SIG-M5 treated with dmso at 0.1 percent for 504 hours (cell line): Measurements from ENCODE around the gene TMEM116.
A peak's percentile ranks its signal among the peaks of the same experiment; 100 is the strongest.

Experiments
- DNase-seq: peaks from one replicate; lab custom pipeline; 2025; ENCODE audit not compliant: unreplicated experiment; lab: John Stamatoyannopoulos, UW

TMEM116 gene

GRCh38 chr12:111905502-111905901, 107.5 kb downstream of the TMEM116 start:
- no peak for DNase-seq

GRCh38 chr12:111904446-111904975, 108.5 kb downstream of the TMEM116 start:
- DNase-seq: no peak

- no peak for DNase-seq
Measured at GRCh38 chr12:111901182-111901581, 111.8 kb downstream of the TMEM116 start.

GRCh38 chr12:111894556-111894955, 118.4 kb downstream of the TMEM116 start:
- no peak for DNase-seq

- DNase-seq: no peak
Measured at GRCh38 chr12:111893287-111893686, 119.7 kb downstream of the TMEM116 start.

- DNase-seq: peak; percentile 44
Measured at GRCh38 chr12:111887926-111888745, 124.8 kb downstream of the TMEM116 start.

- DNase-seq: peak; percentile 8
Measured at GRCh38 chr12:111886662-111887545, 126.1 kb downstream of the TMEM116 start.

GRCh38 chr12:111881716-111882115, 131.2 kb downstream of the TMEM116 start:
- DNase-seq: no peak
